Calu3 (cell line): ENCODE data around the gene MYCBP. TPM values are rescaled to one million over a fixed set of nuclear protein-coding genes. Genes with fewer than 3 reads are reported as not detected.

Experiments
- BruUV-seq: library from RNA; stranded (reverse); fragments of 400-500 nt; replicated peaks from 2 replicates; lab custom pipeline; 2021; lab: Mats Ljungman, UMichigan
- CTCF ChIA-PET: fragments of 300-600 bp; sonication (Branson Sonifier 250); formaldehyde crosslinking; loops from one replicate; lab custom pipeline; 2022; ENCODE audit warnings: antibody characterized with exemption; lab: Charles Lee
- DNase-seq: peaks from one replicate; pipeline ENCODE4 v3.0.0; 2022
- H3K27ac Mint-ChIP-seq: one replicate; pipeline ENCODE4 v1.8.0; 2022; ENCODE audit warnings: mixed read lengths; ENCODE audit not compliant: unreplicated experiment
- H3K27me3 Mint-ChIP-seq: one replicate; pipeline ENCODE4 v1.8.0; 2022; ENCODE audit warnings: mixed read lengths; ENCODE audit not compliant: unreplicated experiment
- H3K36me3 Mint-ChIP-seq: one replicate; pipeline ENCODE4 v1.8.0; 2022; ENCODE audit warnings: mild to moderate bottlenecking, moderate library complexity, mixed read lengths; ENCODE audit not compliant: insufficient read depth, unreplicated experiment
- H3K4me1 Mint-ChIP-seq: one replicate; pipeline ENCODE4 v1.8.0; 2022; ENCODE audit warnings: mild to moderate bottlenecking, low read depth, mixed read lengths; ENCODE audit not compliant: unreplicated experiment
- H3K4me3 Mint-ChIP-seq: one replicate; pipeline ENCODE4 v1.8.0; 2022; ENCODE audit warnings: mild to moderate bottlenecking, low read depth, moderate library complexity, mixed read lengths; ENCODE audit not compliant: unreplicated experiment
- H3K9me3 Mint-ChIP-seq: one replicate; pipeline ENCODE4 v1.8.0; 2022; ENCODE audit warnings: low read depth, mixed read lengths; ENCODE audit not compliant: unreplicated experiment
- intact Hi-C: fragments of 100-400 bp; cut with micrococcal nuclease; formaldehyde crosslinking; loops from one replicate; pipeline ENCODE4 v1.10.0; 2022; ENCODE audit not compliant: unreplicated experiment
- total RNA-seq: library from RNA; stranded (reverse); gene quantifications from 2 replicates; pipeline ENCODE4 v1.2.3, GENCODE V29; 2022
- TF ChIP-seq, protein P1 (sequence below): fragments of 200-600 bp; IDR thresholded peaks from one replicate; pipeline ENCODE4 v1.8.0; 2022; ENCODE audit warnings: antibody characterized with exemption; ENCODE audit not compliant: unreplicated experiment

MYCBP gene
- total RNA-seq, 1 experiment from 2014 or later, result 25.9 TPM

DNA sequence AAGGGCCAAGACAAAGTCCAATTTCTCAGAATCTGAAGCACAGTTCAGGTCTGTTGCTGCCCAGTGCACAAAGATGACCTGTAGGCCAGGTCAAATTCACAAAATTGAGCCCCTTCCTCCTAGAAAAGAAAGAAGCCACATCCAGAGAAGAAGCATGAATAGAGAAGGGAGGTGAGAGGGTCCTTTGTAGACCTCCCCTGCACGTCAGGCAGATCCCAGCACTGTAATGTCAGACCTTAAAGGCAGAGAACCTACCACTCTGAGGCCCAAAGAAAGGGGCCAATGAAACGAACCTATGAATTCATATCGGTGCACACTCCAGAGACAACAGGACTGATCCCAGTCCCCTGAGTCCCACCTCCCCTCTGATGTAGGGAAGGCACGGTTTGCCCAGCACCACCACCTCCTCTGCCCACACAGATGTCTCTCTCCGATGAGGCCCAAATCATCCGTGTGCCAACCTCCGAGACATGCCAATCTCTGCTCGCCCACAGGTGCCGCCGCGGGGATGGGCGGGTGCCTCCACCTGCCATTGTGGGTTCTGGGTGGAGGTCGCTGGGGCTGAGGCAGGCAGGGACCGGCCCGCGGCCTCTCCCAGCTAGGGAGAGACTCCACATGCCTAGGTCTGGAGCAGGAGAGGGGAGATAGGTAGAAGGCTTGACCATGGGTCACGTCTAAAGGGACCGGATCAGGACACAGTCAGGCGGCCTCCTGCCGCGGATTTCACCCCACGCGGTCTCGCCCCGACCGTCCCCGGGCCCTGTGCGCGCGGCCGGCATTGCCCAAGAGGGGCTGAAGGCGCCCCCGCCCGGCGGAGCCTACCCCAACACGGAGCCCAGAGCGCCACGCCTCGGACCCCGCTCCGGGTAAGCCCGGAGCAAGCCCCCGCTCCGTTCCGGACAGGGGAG is 55.6 kb downstream of the MYCBP start:
- H3K27ac Mint-ChIP-seq, result no peak overlapping the region
- H3K27me3 Mint-ChIP-seq, result peaks cover 99% of the 10 kb centered on the region
- CTCF ChIA-PET, result no interaction called here
- TF ChIP-seq, protein P1, sequence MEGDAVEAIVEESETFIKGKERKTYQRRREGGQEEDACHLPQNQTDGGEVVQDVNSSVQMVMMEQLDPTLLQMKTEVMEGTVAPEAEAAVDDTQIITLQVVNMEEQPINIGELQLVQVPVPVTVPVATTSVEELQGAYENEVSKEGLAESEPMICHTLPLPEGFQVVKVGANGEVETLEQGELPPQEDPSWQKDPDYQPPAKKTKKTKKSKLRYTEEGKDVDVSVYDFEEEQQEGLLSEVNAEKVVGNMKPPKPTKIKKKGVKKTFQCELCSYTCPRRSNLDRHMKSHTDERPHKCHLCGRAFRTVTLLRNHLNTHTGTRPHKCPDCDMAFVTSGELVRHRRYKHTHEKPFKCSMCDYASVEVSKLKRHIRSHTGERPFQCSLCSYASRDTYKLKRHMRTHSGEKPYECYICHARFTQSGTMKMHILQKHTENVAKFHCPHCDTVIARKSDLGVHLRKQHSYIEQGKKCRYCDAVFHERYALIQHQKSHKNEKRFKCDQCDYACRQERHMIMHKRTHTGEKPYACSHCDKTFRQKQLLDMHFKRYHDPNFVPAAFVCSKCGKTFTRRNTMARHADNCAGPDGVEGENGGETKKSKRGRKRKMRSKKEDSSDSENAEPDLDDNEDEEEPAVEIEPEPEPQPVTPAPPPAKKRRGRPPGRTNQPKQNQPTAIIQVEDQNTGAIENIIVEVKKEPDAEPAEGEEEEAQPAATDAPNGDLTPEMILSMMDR, result no peak
- no peaks in the 10 kb centered on the region for H3K36me3 Mint-ChIP-seq
- DNase-seq, result no peak
- no TSS peak for BruUV-seq
- no peak overlapping the region for H3K4me3 Mint-ChIP-seq
- intact Hi-C loops, result loop anchor here (5.0 kb wide), 1 partner anchor 210 kb away; no protein-coding TSS in a partner anchor
- H3K9me3 Mint-ChIP-seq, result no peaks in the 10 kb centered on the region
- no peaks in the 10 kb centered on the region for H3K4me1 Mint-ChIP-seq

DNA sequence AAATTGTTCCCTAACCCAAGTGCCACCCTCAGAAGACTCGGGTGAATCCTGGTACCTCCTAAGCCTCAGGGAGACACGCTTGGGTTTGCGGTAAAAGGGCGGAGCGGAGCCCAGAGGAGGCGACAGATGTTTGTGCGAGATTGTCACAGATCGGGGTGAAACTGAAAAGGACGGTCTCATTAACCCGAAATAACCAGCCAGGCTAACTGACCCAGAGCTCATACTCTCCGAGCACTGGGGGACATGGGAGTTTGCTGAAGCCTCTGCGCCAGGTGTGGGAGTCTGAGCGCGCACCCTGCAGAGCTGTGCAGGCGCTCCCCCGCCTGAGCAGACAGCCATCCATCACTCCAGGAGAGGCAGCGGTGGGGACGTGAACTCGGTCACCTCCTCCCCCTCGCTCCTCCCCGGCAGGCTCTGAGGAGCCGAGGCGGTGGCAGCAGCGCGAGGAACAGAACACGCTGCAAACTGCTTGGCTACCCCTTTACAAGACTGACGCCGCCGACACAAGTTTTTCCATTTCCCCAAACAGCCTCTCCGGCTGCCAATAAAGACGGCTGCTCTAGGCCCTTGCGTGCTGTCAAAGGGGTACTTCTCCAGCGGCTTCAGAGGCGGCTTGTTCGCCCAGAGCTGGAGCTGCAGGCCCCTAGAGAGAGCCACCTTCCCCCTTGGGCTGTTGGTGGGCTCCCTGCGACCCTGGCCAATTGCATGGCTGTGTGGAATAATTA is 57.1 kb downstream of the MYCBP start:
- H3K27me3 Mint-ChIP-seq, result peaks cover 99% of the 10 kb centered on the region
- H3K27ac Mint-ChIP-seq, result no peak overlapping the region
- H3K9me3 Mint-ChIP-seq, result no peaks in the 10 kb centered on the region
- no TSS peak for BruUV-seq
- H3K4me1 Mint-ChIP-seq, result no peaks in the 10 kb centered on the region
- CTCF ChIA-PET, result no interaction called here
- no peak for DNase-seq
- H3K4me3 Mint-ChIP-seq, result no peak overlapping the region
- TF ChIP-seq, protein P1, result no peak
- intact Hi-C loops, result loop anchor here (5.0 kb wide), 1 partner anchor 209 kb away; no protein-coding TSS in a partner anchor
- no peaks in the 10 kb centered on the region for H3K36me3 Mint-ChIP-seq

DNA sequence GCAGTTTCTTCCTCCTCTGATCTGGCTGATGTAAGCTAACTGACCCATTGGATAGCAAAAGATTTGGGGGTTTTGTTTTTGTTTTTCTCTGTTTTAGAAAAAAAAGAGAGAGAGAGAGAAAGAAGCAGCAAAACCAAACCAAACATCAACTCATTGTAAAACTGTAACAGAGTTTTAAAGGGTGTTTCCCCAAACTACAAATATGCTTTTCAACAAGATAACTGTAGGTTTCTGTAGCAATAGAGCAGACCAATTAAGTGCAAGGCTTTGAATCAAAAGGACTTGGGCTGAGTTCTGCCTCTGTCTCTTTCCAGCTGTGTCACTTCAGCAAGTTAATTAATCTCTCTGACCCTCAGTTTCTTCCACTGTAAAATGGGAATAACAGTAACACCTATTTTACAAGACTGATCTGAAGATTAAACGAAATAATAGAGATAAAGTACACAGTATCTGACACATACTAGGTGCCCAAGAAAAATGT is 58.1 kb downstream of the MYCBP start:
- H3K36me3 Mint-ChIP-seq, result no peaks in the 10 kb centered on the region
- H3K4me1 Mint-ChIP-seq, result no peaks in the 10 kb centered on the region
- BruUV-seq, result no TSS peak
- no peak overlapping the region for H3K27ac Mint-ChIP-seq
- DNase-seq, result no peak
- peaks cover 99% of the 10 kb centered on the region for H3K27me3 Mint-ChIP-seq
- TF ChIP-seq, protein P1, result no peak
- CTCF ChIA-PET, result interaction anchor here (0.5 kb wide), 1 partner anchor 214 kb away, joined by 3 read pairs; no protein-coding TSS in a partner anchor
- intact Hi-C loops, result loop anchor here (5.0 kb wide), 1 partner anchor 208 kb away; no protein-coding TSS in a partner anchor
- H3K4me3 Mint-ChIP-seq, result no peak overlapping the region
- H3K9me3 Mint-ChIP-seq, result no peaks in the 10 kb centered on the region

DNA sequence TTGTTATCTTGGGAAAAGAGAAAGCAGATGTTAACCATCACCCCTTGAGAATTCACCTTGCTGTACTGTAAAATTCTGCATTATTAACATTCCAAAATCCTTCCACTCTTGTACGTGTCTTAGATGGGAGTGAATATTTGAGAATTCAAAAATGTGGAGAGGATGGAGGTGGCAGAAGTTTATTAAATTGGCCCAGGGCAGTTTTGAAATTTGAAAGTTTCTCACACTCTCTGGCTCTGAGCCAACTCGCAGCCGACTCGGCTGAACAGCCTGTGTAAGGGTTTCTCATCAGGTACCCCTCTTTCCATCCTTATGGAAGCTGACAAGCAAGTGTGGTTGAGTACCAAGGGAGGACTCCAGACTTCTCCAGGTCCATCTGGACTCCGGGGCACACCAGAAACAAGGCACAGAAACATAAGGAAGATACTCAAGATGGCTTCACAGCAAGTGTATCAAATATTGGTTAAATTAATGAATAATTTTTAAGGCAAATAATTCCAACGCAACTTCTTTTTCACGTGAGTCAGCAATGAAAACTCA is 58.6 kb downstream of the MYCBP start:
- H3K27ac Mint-ChIP-seq, result no peak overlapping the region
- BruUV-seq, result no TSS peak
- H3K36me3 Mint-ChIP-seq, result no peaks in the 10 kb centered on the region
- no peak for DNase-seq
- TF ChIP-seq, protein P1, result no peak
- H3K27me3 Mint-ChIP-seq, result peaks cover 99% of the 10 kb centered on the region
- no peak overlapping the region for H3K4me3 Mint-ChIP-seq
- CTCF ChIA-PET, result interaction anchor here (0.5 kb wide), 1 partner anchor 214 kb away, joined by 3 read pairs; no protein-coding TSS in a partner anchor
- intact Hi-C loops, result no loop called here
- H3K4me1 Mint-ChIP-seq, result no peaks in the 10 kb centered on the region
- H3K9me3 Mint-ChIP-seq, result no peaks in the 10 kb centered on the region
